Prostate gland (tissue), 2 donors: ENCODE results near the gene HAT1.

ENCODE experiments used
- CTCF ChIP-seq, 4 experiments: fragments of 200-600 bp in 2 of 4; fragments of 450-650 bp in 2 of 4; sonication (generic) in 2 of 4; IDR thresholded peaks; 1 replicate in 3 of 4; 2 replicates in 1 of 4; pipeline ENCODE4 v1.5.1; 2016 to 2019; ENCODE audit warnings: antibody characterized with exemption in 4 of 4, mild to moderate bottlenecking in 2 of 4, moderate library complexity in 2 of 4
- POLR2AphosphoS5 ChIP-seq: sonication (generic); formaldehyde crosslinking; IDR thresholded peaks from one replicate; pipeline ENCODE4 v1.6.1; 2017; ENCODE audit warnings: antibody characterized with exemption

DNA sequence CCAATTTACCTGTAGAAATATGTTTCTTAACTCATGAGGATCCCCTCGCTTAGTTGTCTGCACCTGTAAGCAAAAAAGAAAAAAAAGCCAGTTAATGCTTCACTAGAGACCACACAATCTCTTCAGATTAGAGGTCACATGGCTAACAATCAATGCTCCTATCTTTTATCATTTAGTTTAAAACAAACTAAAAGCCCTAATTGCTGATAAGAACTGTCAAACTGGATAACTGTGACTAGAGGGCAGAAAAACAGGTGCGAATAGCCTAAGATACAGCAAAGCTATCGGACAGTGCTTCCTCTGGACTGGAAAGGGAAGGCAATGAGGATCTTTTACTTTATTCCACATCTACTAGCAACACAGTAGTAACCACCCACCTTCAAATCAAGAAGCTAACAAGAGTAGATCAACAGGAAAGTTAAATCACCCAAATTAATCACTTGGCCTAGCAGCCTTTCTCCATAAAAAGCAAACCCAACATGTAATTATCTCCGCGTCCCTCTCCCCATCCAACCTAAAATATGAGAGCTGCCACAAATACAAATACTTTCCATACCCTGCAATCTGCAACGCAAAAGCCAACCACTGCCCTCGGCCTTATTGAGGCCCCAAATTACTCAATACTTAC is 29.0 kb upstream of the HAT1 start:
- TF ChIP-seq CTCF (IDR thresholded peaks at IDR 0.05) = no peak
- no peak for TF ChIP-seq POLR2AphosphoS5
